NCI-H1105 (cell line): Measurements from ENCODE around the gene SCML1.

Experiments
- DNase-seq: peaks from one replicate; lab custom pipeline; 2025; lab: John Stamatoyannopoulos, UW

SCML1 gene

DNA sequence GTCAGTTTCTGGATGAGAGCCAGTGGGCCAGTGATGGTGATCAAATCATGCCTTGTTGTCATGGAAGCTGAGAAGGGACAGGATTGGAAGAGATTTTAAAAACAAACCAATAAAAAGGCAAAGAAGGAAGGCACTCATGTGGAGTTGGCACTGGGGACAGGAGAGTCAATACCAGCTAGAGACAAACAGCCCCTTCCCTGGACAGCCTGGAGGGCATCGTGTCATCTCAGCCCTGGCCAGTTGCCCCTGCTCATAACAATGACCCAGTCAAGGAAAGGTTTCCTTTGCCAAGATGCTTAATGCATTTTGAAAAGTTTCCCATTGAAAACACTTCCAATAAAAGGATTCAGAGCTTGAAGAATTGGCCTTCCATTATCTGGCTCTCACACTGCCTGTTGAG, 55.5 kb downstream of the SCML1 start:
- DNase-seq = no peak

DNA sequence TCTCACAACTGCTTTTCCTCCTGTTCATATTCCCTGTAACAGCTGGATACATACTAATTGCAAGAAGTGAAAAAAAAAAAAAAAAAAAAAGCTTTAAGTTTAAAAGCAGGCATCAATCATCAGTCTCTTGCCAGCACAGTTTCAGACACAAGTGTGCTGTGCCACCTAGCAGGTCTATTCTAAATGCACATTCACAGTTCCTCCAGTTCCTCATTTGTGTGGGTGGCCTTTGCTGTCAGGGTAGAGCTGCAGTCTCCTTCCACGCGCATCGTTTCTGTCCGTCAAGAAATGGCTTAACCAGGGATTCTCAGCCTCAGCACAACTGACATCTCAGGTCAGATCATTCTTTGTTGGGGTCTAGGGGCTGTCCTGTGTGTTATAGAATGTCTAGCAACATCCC, 61.6 kb downstream of the SCML1 start:
- no peak for DNase-seq

DNA sequence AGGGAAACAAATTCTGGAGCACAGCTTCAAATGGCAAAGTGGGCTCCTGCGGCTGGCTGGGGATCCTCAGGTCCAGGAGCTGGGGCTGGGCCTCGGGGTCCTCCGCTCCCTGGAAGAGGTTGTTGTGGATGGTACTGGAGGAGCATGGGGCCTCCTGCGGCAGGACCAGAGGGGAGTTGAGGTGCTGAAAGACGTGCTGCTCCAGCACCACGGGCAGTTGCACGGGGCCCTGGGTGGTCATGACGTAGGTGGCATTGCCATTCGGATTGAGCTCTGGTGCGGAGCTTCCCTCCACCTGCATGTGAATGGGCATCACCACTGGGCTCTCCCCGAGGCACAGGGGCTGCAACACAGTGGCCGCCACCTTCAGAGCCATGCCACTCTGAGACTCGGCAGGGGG, 64.1 kb downstream of the SCML1 start:
- DNase-seq = no peak

GRCh38 chrX:17802756-17803155, 65.5 kb downstream of the SCML1 start:
- no peak for DNase-seq

DNA sequence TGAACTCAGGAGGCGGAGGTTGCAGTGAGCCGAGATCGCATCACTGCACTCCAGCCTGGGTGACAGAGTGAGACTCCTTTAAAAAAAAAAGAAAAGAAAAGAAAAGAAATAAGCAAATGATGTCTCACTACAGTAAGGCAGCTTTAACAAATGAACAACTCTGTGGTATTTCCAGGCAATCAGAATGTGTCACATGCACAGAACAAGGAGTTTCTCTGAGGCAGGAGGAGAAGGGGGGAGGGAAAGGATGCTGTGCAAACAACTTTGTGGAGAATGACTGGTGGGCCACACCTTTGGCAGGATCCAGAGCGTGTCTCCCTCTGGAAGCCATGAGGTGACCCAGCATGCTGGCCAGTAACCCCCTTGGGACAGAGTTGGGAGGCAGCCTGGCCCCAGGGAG, 66.2 kb downstream of the SCML1 start:
- DNase-seq = no peak
